ENCODE data around the gene LHB.

LHB gene

GRCh38 chr19:49016067-49016839 is 638 bp downstream of the LHB start:
- Histone ChIP-seq H3K27ac (no peak overlapping the region), H3K4me3 (no peak overlapping the region)

- no peak overlapping the region for H3K4me3 ChIP-seq
- no peak overlapping the region for H3K27ac ChIP-seq
These were observed 2.0 kb downstream of the LHB start for GRCh38 chr19:49014870-49015255.

- Histone ChIP-seq H3K4me3 (no peak overlapping the region), H3K27ac (no peak overlapping the region)
These were observed 2.6 kb downstream of the LHB start for GRCh38 chr19:49014123-49014869.

- no peak overlapping the region for H3K4me3 ChIP-seq
These were observed 5.7 kb downstream of the LHB start for GRCh38 chr19:49011194-49011593.

GRCh38 chr19:49010453-49010852 is 6.4 kb downstream of the LHB start:
- Histone ChIP-seq H3K4me3 (no peak overlapping the region), H3K27ac (no peak overlapping the region)

More at GRCh38 chr19:49011194-49011593, 5.7 kb downstream of the LHB start:
- no peak overlapping the region for H3K27ac ChIP-seq

- Histone ChIP-seq H3K27ac (no peak overlapping the region), H3K4me3 (no peak overlapping the region)
These were observed 7.1 kb downstream of the LHB start for GRCh38 chr19:49009828-49010227.

- Histone ChIP-seq H3K27ac (no peak overlapping the region), H3K4me3 (no peak overlapping the region)
These were observed 10.0 kb downstream of the LHB start for GRCh38 chr19:49006905-49007304.

- H3K27ac ChIP-seq: no peak overlapping the region
- no peak overlapping the region for H3K4me3 ChIP-seq
These were observed 11.8 kb downstream of the LHB start for GRCh38 chr19:49004964-49005614.

GRCh38 chr19:49004133-49004532 is 12.8 kb downstream of the LHB start:
- no peak overlapping the region for H3K27ac ChIP-seq
- no peak overlapping the region for H3K4me3 ChIP-seq

GRCh38 chr19:48999481-49000325 is 17.2 kb downstream of the LHB start:
- Histone ChIP-seq H3K27ac (no peak overlapping the region), H3K4me3 (no peak overlapping the region)

GRCh38 chr19:48997972-48998371 is 18.9 kb downstream of the LHB start:
- H3K27ac ChIP-seq: no peak overlapping the region
- H3K4me3 ChIP-seq: no peak overlapping the region

GRCh38 chr19:48994035-48994386 is 22.9 kb downstream of the LHB start:
- peak overlapping the region in 20 of 21 experiments; percentile 71 to 98 (median 88) for H3K27ac ChIP-seq
- peak overlapping the region; percentile 64 to 88 (median 78) for H3K4me3 ChIP-seq

GRCh38 chr19:48993175-48994034 is 23.5 kb downstream of the LHB start, which contains the start of the genes GYS1 and RUVBL2:
Gene GYS1 (minus strand): TSS chr19:48993309. CDS start chr19:48993112, 197 bp downstream.
Gene RUVBL2 (plus strand): TSS chr19:48993887. CDS start chr19:48993912, 25 bp downstream.
- H3K27ac ChIP-seq: peak within 1 kb of the TSS; percentile 34 to 98 (median 89)

GRCh38 chr19:48992581-48993174 is 24.2 kb downstream of the LHB start:
- Histone ChIP-seq H3K27ac (peak overlapping the region; percentile 34 to 98 (median 89)), H3K4me3 (peak overlapping the region; percentile 64 to 88 (median 78))

More at GRCh38 chr19:48993175-48994034, 23.5 kb downstream of the LHB start, which contains the start of the genes GYS1 and RUVBL2:
- H3K4me3 ChIP-seq: peak within 1 kb of the TSS; percentile 64 to 88 (median 78)

GRCh38 chr19:48991873-48992580 is 24.9 kb downstream of the LHB start:
- H3K4me3 ChIP-seq: peak overlapping the region; percentile 64 to 88 (median 78)
- H3K27ac ChIP-seq: peak overlapping the region in 20 of 21 experiments; percentile 68 to 98 (median 90)

GRCh38 chr19:48991011-48991609 is 25.8 kb downstream of the LHB start:
- Histone ChIP-seq H3K27ac (peak overlapping the region in 17 of 21 experiments; percentile 26 to 98 (median 89)), H3K4me3 (peak overlapping the region in 4 of 7 experiments; percentile 69 to 88 (median 79))

GRCh38 chr19:48990400-48990799 is 26.5 kb downstream of the LHB start:
- Histone ChIP-seq H3K27ac (peak overlapping the region in 3 of 21 experiments; percentile 2 to 30 (median 20)), H3K4me3 (no peak overlapping the region)

Data from skin epidermis (tissue), 12 donors.